M059J (cell line): ENCODE measurements around the gene UPF2. TPM values are rescaled to one million over a fixed set of nuclear protein-coding genes. Genes with fewer than 3 reads are reported as not detected.
A peak's percentile ranks its signal among the peaks of the same experiment; 100 is the strongest.

Experiments used
- DNase-seq: peaks from one replicate; pipeline ENCODE4 v3.0.0-alpha.2; 2012; ENCODE audit warnings: low read depth
- total RNA-seq: library from RNA; depleted of rRNA; stranded (reverse); fragments of >200 nt; shearing (Covaris generic); gene quantifications from 2 replicates; pipeline ENCODE4 v1.2.3, GENCODE V29; 2014

UPF2 gene
- total RNA-seq, 1 experiment from 2014 or later, result 11.2 TPM

DNA sequence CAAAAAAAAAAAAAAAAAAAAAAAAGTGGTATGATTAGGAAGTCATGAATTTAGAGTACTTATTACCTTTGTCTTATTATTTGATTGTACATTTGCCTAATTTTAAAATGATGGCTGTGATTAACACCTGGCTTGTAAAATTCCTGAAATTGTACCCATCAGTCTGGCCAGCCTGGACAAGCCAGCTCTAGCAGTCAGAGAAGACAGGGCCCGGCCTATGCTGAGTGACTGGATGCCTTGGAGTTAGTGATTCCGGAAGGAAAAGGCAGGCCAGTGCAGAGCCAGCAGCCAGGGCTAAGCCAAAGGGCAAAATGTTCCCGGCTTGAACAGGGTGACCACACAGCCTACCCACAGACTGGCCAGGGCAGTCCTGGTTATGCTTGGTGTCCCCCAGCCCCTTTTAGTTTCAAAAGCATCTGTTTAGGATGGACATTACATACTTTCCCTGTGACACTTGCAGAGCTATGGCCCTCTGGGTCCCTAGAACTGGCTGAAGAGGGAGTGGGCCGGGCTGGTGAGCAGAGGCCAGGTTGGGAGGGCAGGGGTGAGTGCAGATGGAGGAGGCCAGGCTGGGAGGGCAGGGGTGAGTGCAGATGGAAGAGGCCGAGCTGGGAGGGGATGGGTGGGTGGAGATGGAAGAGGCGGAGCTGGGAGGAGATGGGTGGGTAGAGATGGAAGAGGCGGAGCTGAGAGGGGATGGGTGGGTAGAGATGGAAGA lies 157.7 kb downstream of the UPF2 start:
- no peak for DNase-seq

DNA sequence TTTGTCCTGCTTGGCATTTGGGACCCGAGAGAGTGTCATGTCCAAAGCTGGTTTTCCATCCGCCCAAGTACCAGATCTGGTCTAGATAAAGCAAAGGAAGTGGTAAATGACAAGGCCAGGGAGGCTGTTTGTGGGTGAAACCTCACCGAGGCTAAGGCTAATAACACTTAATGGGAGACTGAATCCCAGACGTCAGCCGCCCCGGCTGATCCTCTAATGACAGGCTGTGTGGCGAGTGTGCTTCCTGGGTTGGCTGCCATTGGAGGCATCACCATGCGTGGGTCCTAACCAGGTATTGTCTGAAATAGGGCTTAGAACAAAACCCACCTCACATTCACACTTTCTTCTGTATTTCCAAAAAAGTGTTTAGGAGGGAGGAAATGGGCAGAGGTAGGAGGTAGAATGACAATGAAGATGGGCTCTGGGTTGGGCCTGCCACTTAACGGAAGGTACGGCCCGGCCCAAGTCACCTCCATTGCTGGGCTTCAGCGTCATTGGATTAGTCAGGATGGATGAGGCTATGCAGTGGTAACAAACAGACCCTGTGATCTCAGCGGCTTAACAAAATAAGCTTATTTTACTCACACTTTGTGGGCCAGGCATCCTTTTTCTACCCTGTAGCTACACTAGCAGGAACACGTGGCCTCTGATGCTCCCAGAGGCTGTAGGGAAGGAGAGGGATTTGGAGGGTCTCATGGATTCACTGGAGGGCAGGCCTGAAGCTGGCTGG lies 159.8 kb downstream of the UPF2 start:
- peak; percentile 59 for DNase-seq

DNA sequence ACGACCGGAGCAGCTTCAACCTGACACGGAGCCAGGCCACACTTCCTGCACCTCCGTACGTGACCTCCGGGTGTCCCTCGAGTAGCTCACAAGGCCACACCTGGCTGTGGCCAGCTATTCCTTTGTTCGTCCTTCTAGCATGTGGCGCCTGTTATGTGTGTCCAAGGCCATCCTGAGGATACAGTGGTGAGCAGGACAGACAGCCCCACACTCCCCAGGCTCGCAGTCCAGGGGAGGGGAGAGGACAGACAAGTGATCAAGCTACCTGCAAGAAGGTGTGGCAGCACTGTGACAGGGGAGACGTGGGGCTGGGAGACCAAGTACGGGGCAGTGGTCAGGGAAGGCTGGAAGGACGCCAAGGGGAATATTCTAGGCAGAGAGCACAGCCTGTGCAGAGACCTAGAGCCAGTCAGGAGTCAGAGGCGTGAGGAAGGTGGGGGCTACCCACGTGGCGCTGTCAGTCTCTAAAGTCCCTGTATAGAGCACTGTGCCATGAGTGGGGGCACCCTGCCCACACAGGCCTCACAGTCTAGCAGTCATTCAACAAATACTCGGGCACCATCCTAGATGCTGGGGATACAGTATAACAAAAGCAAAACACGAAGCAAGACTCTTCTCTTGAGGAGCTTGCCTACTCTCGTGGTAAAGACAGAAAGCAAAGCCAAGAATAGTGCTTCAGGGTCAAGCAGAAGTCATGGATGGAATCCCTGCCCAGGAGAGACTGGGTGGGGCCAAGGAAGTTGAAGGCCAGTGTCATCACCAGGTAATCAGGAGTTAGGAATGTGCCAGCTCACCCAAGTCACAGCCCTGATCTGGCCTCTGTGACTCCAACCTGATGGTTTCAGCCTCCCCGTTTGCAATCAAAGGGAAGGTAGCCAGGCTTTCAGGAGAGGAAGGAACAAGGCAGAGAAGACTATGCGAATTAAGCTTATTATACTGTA lies 160.9 kb downstream of the UPF2 start:
- peak; percentile 73 for DNase-seq

DNA sequence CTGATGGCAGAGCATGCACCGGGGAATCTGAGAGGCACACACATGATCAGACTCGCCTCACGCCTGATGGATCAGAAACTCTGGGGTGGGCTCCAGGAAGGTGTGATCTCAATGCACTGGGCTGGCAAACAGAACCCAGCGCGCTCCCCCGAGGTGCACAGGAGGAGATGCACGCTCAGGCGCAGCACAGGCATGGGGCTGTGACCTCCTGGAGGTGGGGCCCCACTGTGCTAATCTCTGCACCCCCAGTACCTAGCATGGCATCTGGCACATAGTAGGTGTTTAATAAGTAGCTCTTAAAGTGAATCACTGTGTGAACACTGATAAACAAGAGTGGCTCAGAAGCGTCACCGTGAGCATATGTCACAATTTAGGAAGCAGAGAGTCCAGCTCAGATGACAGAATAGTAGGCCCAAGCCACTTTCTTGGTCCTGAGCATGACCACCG lies 161.6 kb downstream of the UPF2 start:
- no peak for DNase-seq

DNA sequence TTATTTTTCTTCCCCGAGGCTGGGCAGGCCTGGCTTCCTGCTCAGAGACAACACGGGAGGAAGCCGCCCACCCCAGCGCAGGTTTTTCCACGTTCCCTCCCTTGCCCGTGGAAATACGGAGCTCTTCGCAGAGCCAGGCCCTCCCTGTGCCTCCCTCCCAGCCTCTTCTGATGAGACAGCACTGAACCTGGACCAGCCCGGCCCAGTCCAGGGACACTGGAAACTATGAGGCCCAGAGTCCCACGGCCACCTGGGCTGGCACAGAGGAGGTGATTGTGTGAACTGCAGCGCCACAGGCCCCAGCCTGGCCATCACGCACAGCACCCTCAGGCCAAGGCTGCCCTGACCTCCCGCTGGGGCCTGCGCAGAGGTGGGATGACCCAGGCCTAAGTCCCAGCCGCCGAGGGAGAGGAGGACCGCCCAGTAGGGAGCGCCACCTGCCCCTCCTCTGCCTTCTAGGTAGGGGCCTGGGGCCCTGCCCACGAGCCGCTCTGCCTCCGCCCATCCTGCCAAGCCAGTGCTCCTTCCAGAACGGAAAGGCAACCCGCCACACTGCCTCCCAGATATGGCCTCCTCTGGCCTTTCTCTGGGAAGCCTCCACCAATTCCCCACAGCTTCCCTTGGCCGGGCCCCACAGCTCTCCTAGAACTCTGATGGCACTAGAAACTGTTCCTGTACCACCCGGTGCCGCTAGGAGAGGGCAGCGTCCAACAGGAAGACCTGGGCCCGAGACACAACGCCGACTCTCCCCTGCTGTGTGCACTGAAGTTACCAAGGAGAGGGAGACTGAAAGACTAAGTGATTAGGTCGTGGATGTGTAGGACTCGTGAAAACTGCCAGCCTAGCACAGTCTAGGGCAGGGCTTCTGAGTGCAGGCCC lies 162.2 kb downstream of the UPF2 start:
- DNase-seq, result no peak

DNA sequence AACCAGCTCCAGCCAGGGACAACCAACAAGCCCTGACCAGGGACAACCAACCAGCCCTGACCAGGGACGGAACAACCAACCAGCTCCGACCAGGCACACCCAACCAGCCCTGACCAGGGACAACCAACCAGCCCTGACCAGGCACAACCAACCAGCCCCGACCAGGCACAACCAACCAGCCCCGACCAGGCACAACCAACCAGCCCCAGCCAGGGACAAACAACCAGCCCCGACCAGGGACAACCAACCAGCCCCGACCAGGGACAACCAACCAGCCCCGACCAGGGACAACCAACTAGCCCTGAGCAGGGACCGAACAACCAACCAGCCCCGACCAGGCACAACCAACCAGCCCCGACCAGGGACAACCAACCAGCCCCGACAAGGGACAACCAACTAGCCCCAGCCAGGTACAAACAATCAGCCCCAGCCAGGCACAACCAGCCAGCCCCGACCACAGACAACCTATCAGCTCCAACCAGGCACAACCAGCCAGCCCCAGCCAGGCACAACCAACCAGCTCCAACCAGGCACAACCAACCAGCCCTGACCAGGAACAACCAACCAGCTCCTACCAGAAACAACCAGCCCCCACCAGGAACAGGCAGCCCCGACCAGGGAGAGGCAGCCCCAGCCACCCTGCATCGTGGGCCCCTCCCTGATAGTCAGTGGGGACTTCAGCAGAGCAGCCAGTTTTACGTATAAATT lies 163.1 kb downstream of the UPF2 start:
- no peak for DNase-seq

DNA sequence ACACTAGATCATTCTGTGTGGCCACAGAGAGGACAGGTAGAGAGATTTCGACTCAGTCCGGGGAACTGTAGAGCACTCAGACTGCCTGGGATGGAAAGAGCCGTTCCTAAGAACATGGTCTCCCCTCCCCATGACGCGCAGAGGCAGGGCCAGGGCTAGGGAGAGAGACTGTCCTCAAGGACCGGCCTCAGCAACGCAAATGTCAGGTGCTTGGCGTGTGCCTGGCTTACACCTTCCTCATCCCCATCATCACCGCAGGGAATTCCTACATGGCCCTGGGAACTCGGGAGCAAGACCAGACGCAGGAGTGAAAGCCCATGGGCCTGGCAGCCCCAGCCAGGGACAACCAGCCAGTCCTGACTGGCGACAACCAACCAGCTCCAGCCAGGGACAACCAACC lies 163.8 kb downstream of the UPF2 start:
- no peak for DNase-seq

DNA sequence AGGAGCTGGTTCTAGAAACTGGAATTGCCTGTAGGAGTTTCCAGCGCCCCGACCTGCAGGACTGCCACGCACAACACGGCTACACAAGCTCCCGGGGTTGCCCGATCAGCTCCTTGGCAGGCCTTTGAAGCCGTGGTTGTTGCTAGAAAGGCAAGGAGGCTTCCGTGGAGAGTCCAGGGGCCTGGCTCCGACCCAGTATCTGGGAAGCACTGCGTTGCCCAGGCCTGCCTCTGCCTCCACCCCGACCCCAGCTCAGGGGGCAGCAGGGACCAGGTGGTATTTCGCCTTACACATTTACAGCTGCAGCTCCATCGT lies 165.1 kb downstream of the UPF2 start:
- DNase-seq, result no peak

DNA sequence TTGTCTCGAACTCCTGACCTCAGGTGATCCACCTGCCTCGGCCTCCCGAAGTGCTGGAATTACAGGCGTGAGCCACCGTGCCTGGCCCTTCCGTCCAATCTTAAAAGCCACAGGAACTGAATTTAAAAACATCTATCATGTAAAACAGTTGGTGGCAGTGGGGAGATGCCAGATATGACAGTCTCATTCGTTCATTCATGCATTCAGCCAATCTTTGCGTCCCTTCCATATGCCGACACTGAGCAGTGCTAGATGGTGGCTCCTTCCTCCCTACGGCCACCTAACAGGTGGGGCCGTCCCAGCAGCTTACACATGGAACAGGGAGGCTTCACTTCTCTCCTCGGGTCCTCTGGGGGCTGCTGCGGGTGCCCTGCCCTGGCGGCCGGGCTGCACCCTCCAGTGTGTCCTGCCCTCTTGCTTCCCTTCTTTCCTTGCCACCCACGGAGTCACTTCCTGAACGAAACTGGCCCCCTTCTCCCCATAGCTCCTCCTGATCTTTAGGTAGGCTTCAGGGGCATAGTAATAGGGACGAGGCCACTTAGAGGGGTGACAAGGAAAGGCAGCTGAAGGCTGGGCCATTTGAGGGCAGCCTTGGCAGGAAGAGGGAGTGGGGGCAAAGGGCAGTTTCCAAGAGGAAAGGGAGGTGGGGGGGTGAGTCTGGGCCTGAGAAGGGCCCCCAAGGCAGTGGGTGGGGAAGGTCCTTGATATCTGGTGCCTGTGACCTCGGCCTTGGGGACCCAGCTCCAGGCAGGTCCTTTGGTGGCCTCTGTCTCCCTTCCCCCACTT lies 165.6 kb downstream of the UPF2 start:
- no peak for DNase-seq

DNA sequence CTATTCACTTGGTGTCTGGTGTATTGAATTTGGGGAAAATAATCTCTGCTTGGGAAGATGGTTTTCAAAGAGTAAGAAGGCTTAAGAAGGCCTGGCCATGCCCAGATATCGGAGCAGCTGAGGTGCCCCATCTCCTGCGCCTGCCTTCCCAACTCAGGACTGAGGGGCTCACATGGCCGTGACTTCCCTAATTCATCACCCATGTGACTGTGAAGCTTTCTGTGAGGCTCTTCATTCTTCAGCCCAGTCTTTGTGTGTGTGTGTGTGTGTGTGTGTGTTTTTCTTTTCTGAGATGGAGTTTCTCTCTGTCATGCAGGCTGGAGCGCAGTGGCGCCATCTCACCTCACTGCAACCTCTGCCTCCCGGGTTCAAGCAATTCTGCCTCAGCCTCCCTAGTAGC lies 166.3 kb downstream of the UPF2 start:
- no peak for DNase-seq

DNA sequence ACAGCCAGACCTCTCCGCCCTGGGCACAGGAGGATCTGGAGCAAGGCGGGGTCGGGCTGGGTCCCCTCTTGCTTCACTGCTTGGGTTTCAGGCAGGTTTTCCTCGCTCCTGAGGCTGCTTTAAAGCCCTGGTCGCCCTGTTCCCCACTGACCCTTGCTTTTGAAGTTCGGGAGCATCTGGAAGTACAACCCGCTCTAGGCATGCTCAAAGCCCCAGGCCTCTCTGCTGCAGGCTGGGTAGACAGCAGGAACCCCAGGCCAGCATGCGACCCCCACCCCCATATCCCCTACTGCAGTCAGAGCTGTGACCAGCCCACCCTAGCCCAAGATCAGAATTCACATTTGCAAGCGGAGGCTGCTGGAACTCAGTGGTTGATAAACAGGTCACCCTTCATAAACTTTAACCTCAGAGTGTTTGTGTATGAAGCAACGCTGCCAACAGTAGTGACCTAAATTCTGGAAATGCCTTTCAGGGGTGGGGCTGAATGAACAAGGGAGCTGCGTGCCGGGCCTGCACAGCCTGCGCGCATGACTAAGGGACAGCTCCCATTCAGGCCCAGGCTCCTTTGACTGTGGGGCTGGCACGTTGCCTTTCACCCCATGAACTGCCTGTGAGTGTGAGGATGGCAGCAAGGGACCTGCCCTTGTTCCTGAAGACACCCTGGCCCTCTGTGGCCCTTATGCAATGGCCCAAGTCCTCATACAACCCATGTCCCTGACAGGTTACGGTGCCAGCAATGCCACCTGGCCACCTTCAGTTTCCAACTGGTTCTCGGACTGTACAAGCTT lies 166.9 kb downstream of the UPF2 start:
- peak; percentile 85 for DNase-seq

DNA sequence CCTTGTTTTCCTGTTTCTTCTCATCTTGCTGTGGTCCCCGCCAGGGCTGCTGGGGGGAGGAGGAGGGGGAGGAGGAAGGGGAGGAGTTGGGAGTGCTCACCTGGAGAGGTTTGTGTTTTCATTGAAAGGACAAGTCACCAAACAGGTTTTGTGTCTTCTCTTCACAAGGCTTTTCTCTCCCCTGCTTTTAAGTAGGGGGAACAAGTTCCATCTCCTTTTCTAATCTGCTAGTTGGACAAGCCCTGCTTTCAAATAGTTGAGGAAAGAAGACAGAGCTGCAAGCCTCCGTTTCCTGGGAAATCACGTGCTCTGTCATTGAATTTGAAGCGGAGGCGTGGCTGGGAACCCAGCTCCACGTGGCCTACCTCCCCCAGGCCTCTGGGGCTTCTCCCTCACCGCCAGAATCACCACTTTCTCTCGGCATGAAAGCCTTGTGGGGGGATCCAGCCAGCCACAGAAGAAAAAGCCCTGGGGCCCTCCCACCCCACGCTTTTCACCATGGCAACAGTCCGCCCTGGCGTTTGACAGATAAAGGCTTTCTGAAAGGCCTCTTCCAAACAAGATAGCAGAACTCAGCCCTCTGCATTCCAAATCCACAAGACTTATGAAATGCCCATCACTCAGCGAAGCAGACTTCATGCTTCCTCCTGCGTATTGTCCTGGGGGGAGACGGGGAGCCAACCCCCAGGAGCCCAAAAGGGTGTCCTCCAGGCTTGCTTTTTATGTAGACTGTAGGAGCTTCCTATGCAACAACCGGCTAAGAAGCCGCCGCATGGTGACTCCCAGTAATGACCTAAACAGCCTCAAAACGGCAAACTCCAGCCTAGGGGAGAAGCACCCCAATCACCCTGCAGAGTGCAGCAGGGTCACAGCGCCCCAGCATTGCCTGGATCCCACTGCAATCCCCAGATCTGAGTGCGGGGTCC lies 167.8 kb downstream of the UPF2 start:
- DNase-seq, result no peak

DNA sequence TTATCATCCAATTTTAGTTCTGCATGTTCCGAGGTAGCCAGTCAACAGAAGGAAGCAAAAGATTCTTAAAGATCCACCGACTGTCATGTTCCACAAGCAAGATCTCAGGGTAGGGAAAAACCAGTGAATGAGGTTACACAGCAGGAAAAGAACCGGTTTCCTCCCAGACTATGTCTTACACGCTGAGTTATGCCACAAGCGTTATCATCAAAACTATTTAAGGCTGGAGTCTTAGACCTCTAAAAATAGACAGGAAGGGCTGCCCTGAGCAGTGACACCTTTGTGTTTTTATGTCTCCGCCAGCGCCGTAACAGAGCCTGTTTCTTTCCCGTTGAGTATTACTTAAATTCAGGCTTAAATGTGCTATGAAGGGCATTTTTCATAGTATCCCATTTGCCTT lies 171.1 kb downstream of the UPF2 start:
- no peak for DNase-seq

DNA sequence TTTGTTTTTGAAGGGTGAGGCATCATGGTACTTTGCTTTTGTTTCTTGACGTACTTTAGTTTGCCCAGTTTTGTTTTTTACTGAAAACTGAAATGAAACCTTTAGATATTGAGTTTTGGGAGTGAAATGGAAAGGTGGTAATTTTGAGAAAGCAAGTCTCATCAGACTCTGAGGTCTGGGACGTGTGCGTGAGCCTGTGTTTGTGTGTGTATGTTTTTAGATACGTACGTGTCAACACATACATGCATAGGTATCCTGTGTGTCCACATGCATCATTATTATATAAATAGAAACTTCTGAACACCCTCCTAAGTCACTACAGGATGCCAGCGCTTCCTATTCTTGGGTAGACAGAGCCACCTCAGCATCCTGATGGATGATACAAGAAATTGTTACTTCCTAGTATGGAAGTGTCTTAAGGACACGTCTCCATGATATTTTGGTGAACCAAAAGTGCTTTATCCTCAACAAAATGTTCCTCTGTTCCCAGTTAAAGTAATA lies 171.7 kb downstream of the UPF2 start:
- no peak for DNase-seq

DNA sequence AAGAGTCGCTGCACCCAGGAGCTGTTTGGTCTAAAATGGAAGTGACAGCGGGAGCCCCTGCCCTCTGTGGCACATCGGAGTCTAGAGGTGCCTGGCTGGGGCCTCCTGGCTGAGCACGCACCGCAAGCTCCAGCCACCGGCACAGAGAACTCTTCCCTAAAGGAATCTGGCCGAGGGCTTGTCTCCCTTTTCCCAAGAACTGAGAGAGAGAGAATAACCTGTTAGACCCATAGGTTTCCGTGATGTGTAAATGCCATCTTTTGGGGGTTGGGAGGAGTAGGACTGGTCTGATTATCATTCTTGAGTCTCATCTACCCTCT lies 172.2 kb downstream of the UPF2 start:
- no peak for DNase-seq
